NCI-H2196 (cell line): ENCODE data around the gene BTNL8.

Experiments
- DNase-seq: peaks from one replicate; lab custom pipeline; 2025; ENCODE audit not compliant: unreplicated experiment; lab: John Stamatoyannopoulos, UW

The BTNL8 gene

DNA sequence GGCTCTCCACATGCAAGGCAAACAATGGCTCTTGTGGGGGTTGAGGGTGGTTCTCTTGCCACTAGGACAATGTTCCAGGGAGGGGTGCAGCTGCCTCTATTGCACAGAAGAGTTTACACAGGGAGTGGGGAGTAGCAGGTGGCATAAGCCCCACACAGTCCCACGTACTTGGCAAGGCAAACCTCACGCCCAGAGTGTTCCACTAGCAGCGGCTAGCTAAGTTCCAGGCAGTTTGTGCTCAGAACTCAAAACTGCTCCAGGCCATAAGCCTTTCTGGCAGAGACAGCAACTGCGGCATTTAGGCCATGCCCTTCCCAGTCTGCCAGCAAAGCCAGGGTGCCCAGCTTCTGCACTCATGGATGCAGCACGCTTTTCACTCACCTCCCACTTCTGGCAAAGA lies 60.7 kb downstream of the BTNL8 start:
- DNase-seq, result no peak

DNA sequence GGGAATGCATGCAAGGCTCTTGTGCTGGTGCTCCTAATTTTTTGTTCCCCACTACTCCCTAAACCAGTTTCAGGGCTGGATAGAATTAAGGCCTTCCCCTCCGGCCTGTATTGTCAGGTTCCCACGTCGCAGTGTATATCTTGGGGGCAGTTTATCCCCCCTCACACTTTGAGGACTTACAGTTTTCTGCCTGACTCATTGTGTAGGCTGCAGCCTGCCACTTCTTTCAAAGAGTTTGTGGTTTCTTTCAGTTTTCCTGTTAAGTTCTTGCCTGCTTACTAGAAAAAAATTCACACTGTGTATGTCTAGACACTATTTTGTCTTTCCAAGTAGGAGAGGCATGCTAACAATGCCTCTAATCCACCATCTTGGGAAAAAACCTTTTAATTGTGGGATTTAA lies 61.2 kb downstream of the BTNL8 start:
- no peak for DNase-seq

DNA sequence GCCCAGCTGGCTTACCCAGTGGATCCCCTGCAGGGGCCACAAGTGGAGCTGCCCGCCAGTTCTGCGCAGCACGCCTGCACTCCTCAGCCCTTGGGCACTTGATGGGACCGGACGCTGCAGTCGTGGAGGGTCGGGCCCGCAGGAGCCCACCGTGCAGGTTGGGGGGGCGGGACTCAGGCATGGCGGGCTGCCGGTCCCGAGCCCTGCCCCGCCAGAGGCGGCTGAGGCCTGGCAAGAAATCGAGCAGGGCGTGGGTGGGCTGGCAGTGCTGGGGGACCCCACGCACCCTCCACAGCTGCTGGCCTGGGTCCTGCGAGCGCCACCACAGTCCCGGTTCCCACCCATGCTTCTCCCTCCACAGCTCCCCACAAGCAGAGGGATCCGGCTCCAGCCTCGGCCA lies 70.4 kb downstream of the BTNL8 start:
- no peak for DNase-seq

GRCh38 chr5:180970336-180970735 lies 71.4 kb downstream of the BTNL8 start:
- DNase-seq, result no peak

DNA sequence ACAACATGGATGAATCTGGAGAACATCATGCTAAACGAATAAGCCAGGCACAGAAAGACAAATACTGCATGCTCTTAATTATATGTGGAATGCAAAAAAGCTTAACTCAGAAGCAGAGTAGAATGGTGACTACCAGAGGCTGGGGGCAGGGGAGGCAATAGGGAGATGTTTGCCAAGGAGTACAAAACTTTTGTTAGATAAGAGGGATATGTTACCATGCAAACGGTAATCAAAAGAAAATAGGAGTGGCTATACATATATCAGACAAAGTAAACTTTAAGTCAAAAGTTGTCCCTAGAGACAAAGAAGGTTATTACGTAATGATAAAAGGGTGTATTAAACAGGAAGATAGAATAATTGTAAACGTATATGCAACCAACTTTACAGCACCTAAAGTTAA lies 71.9 kb downstream of the BTNL8 start:
- no peak for DNase-seq

DNA sequence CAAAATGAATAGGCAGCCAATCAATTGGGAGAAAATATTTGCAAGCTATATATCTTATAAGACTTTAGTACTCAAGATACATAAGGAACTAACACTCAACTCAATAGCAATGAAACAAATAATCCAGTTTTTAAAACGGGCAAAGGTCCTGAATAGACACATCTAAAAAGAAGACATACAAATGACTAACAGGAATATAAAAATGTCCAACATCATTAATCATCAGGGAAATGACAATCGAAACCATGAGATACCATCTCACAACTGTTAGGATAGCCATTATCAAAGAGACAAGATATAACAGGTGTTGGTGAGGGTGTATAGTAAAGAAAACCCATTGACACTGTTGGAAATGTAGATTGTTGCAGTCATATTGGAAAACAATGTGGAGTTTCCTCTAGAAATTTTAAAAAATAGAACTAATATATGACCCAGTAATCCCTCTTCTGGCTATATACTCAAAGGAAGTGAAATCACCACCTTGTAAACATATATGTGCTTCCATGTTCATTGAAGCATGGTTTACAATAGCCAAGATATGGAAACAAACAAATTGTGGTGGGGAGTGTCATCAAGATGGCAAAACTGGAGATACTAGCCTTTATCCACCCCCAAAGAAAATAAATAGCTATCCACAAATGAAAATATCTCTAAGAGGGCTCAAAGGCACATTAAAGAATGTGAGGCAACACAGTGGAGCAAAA lies 75.8 kb downstream of the BTNL8 start:
- DNase-seq, result no peak

DNA sequence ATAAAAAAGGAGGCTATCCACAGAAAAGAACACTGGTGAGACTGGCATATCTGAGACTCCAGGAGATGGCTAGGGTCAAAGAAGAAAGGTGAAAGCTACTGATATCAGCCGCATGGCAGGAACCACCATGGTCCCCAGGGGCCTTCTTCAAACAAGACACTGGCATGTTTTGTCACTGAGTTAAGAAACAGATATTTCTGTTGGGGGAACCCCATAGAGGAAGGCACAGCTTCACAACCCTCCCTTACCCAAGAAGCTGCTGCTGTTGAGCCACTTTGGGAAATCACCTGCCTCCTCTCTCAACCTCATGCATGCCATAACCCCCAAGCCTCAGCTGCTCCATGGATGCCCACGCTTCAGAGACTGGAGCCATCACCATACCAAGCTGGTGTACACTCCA lies 76.4 kb downstream of the BTNL8 start:
- DNase-seq, result no peak

DNA sequence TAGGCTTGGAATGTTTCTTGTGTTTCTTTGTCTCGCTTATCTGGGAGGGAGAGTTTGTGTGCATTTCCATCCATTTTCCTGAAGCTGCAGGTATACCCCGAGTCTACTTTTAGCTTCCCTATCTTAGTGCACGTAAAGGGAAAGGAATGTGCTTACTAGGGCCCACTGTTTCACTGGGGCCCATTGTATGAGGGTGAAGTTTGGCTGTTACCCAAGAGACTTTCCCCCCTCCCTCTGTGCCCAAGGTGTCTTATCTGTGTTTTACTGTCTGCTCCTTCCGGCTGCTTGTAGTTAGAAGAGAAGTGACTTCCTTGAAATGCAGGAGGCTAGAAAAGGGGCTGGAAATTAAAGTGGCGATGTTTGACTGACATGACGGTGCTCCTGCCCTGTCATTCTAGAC lies 77.6 kb downstream of the BTNL8 start:
- DNase-seq, result no peak

GRCh38 chr5:180977852-180978251 lies 78.9 kb downstream of the BTNL8 start:
- DNase-seq, result no peak

GRCh38 chr5:180982008-180982741 lies 83.2 kb downstream of the BTNL8 start:
- DNase-seq, result no peak

DNA sequence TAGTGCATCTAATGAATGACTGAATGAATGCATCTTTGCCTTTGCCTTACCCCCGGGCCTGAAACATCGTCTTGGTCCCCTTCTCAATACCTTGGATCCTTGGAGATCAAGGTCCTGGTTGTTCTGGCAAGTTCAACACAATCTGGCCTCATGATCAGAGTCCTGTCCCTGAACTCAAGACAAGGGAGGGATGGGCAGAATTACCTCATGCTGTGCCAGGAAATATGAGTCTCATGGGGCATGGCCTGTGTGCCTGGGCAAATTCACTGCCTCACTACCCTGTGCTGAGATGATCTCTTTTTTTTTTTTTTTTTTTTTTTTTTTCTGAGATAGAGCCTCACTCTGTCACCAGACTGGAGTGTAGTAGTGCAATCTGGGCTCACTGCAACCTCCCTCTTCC lies 89.1 kb downstream of the BTNL8 start:
- DNase-seq, result no peak

DNA sequence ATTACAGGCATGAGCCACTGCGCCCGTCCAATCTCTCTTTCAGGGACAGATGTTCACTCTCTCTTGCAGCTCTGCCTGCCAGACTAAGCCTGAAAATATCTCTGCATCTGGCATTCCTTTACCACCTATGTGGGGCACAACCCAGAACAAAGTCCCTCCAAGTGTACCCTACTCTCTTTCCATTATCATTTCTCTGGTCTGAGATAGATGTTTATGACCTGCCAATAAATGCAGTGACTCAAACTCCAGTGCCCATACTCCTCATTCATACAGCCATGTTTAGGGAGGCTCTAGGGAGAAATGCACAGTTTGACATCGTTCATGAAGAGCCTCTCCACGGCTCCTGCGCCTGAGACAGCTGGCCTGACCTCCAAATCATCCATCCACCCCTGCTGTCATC lies 89.6 kb downstream of the BTNL8 start, which contains the start of gene BTNL3:
Gene BTNL3 (plus strand): TSS at position 255 of the 400 bp plus-strand sequence. CDS start 183 bp downstream, outside the sequence.
- no peak for DNase-seq

DNA sequence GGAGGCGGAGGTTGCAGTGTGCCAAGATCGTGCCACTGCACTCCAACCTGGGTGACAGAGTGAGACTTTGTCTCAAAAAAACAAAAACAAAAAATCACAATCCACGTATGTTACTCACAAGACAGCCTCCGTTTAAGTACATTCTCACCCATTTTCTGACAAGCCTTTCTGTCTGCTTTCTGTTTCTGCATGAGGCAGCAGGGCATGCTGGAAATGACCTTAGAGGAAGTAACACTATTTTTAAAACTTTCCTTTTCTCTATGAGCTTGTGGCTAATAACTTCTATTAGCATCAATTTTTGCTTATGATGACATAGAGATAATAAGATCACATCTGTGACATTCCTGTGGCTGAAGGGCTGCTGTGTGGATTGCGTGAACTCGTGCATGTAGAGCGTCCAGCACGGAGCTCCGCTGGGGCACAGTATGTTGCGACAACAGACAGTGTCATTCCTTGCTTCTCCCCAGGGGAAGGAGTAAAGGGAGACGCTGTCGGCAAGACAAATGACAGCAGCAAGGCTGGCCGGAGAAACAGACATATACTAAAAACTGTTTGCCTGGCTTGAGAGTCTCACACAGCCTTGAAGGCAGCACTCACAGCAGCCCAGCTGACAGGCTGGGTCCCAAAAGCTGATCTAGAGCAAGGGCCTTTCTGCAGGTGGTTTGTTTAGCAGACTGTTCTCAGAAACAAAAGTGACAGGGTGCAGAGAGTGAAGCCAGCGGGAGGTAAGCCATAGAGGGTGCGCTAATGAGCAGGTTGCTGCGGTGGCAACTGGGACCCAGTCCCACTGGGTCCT lies 91.3 kb downstream of the BTNL8 start:
- no peak for DNase-seq

- DNase-seq, result no peak
These were observed 91.9 kb downstream of the BTNL8 start for GRCh38 chr5:180990882-180991242.
